Measurements from ENCODE around the gene DBH.

DNA sequence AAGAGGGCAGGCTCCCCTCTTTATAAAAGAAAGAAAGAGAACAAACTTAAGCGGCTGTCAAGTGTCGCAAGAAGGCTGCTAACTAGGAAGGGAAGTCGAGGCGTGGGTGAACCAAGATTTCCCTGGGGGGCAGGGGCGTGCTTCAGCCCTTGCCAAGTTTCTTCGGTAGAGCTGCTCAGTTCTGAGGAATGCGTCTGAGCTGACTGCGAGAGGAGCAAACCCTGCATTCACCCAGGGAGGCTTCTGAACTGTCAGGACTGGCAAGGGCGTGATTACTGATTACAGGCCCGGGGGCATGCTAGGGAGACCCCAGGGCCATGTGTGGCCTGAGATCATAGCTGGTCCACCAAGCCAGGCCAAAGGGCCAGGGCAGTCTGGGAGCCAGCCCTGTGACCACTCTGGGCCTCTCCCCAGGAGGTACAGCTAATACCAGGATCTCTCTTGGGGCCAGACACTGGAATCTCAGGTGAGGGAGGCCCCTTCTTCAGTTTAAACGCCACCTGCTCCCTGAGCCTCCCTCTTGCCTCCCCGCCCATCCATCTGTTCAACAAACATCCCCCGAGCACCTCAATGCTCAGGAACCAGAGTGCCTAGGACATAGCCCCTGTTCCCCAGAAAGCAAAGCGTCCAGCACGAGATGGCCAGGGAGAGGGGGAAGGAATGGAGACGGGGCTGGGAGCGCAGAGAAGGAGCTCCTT lies 71.1 kb downstream of the DBH start:
- TF ChIP-seq, protein P1, sequence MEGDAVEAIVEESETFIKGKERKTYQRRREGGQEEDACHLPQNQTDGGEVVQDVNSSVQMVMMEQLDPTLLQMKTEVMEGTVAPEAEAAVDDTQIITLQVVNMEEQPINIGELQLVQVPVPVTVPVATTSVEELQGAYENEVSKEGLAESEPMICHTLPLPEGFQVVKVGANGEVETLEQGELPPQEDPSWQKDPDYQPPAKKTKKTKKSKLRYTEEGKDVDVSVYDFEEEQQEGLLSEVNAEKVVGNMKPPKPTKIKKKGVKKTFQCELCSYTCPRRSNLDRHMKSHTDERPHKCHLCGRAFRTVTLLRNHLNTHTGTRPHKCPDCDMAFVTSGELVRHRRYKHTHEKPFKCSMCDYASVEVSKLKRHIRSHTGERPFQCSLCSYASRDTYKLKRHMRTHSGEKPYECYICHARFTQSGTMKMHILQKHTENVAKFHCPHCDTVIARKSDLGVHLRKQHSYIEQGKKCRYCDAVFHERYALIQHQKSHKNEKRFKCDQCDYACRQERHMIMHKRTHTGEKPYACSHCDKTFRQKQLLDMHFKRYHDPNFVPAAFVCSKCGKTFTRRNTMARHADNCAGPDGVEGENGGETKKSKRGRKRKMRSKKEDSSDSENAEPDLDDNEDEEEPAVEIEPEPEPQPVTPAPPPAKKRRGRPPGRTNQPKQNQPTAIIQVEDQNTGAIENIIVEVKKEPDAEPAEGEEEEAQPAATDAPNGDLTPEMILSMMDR (IDR thresholded peaks at IDR 0.05): no peak
- no peak for TF ChIP-seq POLR2A (IDR thresholded peaks at IDR 0.05)
